ENCODE data around the gene CCNQ.

The CCNQ gene

GRCh38 chrX:153595859-153596857 lies 2.8 kb downstream of the CCNQ start:
- DNase-seq, result no peak

GRCh38 chrX:153595387-153595786 lies 3.6 kb downstream of the CCNQ start:
- no peak for DNase-seq

GRCh38 chrX:153593811-153594500 lies 5.0 kb downstream of the CCNQ start:
- DNase-seq, result no peak

GRCh38 chrX:153592966-153593688 lies 5.8 kb downstream of the CCNQ start:
- DNase-seq, result no peak

GRCh38 chrX:153592091-153592833 lies 6.7 kb downstream of the CCNQ start:
- DNase-seq, result no peak

GRCh38 chrX:153590961-153591956 lies 7.7 kb downstream of the CCNQ start:
- no peak for DNase-seq

- no peak for DNase-seq
These were observed 10.0 kb downstream of the CCNQ start for GRCh38 chrX:153588782-153589446.

GRCh38 chrX:153588021-153588781 lies 10.7 kb downstream of the CCNQ start:
- no peak for DNase-seq

GRCh38 chrX:153587342-153587741 lies 11.6 kb downstream of the CCNQ start:
- no peak for DNase-seq

GRCh38 chrX:153585827-153586226 lies 13.1 kb downstream of the CCNQ start:
- DNase-seq, result no peak

- no peak for DNase-seq
These were observed 15.5 kb downstream of the CCNQ start for GRCh38 chrX:153583433-153583832.

- peak; percentile 52 for DNase-seq
These were observed 16.0 kb downstream of the CCNQ start for GRCh38 chrX:153582896-153583295.

- no peak for DNase-seq
These were observed 18.1 kb downstream of the CCNQ start for GRCh38 chrX:153580700-153581386.

- no peak for DNase-seq
These were observed 20.1 kb downstream of the CCNQ start for GRCh38 chrX:153578889-153579288.

GRCh38 chrX:153578200-153578835 lies 20.6 kb downstream of the CCNQ start:
- DNase-seq, result no peak

GRCh38 chrX:153576961-153577360 lies 22.0 kb downstream of the CCNQ start:
- no peak for DNase-seq

- DNase-seq, result no peak
These were observed 22.6 kb downstream of the CCNQ start for GRCh38 chrX:153576239-153576870.

- peak; percentile 19 for DNase-seq
These were observed 25.0 kb downstream of the CCNQ start for GRCh38 chrX:153573984-153574383.
